ENCODE data around the gene AKR1D1.
A peak's percentile ranks its signal among the peaks of the same experiment; 100 is the strongest.
"Not testable (repeated sequence)": the region's sequence is repeated elsewhere in the genome, so short reads cannot be mapped to it uniquely, and the experiment has no call there.

AKR1D1 gene

GRCh38 chr7:138122162-138122561 lies 45.9 kb downstream of the AKR1D1 start:
- DNase-seq (ENCODE audit: low spot score), result no peak

GRCh38 chr7:138125119-138125518 lies 48.9 kb downstream of the AKR1D1 start:
- no peak for DNase-seq (ENCODE audit: low spot score)

- no peak for DNase-seq (ENCODE audit: low spot score)
These were observed 49.4 kb downstream of the AKR1D1 start for GRCh38 chr7:138125598-138126111.

GRCh38 chr7:138126928-138127327 lies 50.7 kb downstream of the AKR1D1 start:
- DNase-seq (ENCODE audit: low spot score), result no peak

- DNase-seq (ENCODE audit: low spot score), result no peak
These were observed 51.7 kb downstream of the AKR1D1 start for GRCh38 chr7:138127996-138128395.

- DNase-seq (ENCODE audit: low spot score), result no peak
These were observed 53.4 kb downstream of the AKR1D1 start for GRCh38 chr7:138129551-138130165.

- DNase-seq (ENCODE audit: low spot score), result no peak
These were observed 61.3 kb downstream of the AKR1D1 start for GRCh38 chr7:138137423-138138171.

- no peak for DNase-seq (ENCODE audit: low spot score)
These were observed 62.0 kb downstream of the AKR1D1 start for GRCh38 chr7:138138244-138138643.

GRCh38 chr7:138142583-138143201 lies 66.4 kb downstream of the AKR1D1 start:
- no peak for DNase-seq (ENCODE audit: low spot score)

- DNase-seq (ENCODE audit: low spot score), result no peak
These were observed 68.7 kb downstream of the AKR1D1 start for GRCh38 chr7:138144958-138145357.

GRCh38 chr7:138146221-138146620 lies 70.0 kb downstream of the AKR1D1 start:
- DNase-seq (ENCODE audit: low spot score), result not testable (repeated sequence)

- not testable (repeated sequence) for DNase-seq (ENCODE audit: low spot score)
These were observed 70.8 kb downstream of the AKR1D1 start for GRCh38 chr7:138146757-138147734.

GRCh38 chr7:138151731-138152577 lies 75.7 kb downstream of the AKR1D1 start:
- DNase-seq (ENCODE audit: low spot score), result no peak

GRCh38 chr7:138154661-138155060 lies 78.4 kb downstream of the AKR1D1 start:
- no peak for DNase-seq (ENCODE audit: low spot score)

GRCh38 chr7:138157702-138158101 lies 81.4 kb downstream of the AKR1D1 start:
- no peak for DNase-seq (ENCODE audit: low spot score)

GRCh38 chr7:138158739-138159528 lies 82.7 kb downstream of the AKR1D1 start:
- DNase-seq (ENCODE audit: low spot score), result no peak

GRCh38 chr7:138161600-138162081 lies 85.4 kb downstream of the AKR1D1 start:
- DNase-seq (ENCODE audit: low spot score), result peak; percentile 85

- DNase-seq (ENCODE audit: low spot score), result no peak
These were observed 86.0 kb downstream of the AKR1D1 start for GRCh38 chr7:138162236-138162635.

- DNase-seq (ENCODE audit: low spot score), result no peak
These were observed 87.5 kb downstream of the AKR1D1 start for GRCh38 chr7:138163800-138164199.

- no peak for DNase-seq (ENCODE audit: low spot score)
These were observed 88.5 kb downstream of the AKR1D1 start for GRCh38 chr7:138164804-138165203.
